Fibroblast of lung (primary cell): ENCODE results near the gene HNRNPU. TPM values are rescaled to one million over a fixed set of nuclear protein-coding genes. Genes with fewer than 3 reads are reported as not detected.

Experiments
- DNase-seq, 2 donors: peaks; one replicate each; pipeline versions ENCODE4 v3.0.0 to v3.0.0-alpha.2; 2010; ENCODE audit warnings: low read depth in 2 of 2
- H2AFZ ChIP-seq: 2 replicates; pipeline ENCODE4 v1.5.1; 2012; ENCODE audit warnings: low read length, control low read depth, inconsistent platforms
- H3K27ac ChIP-seq: 2 replicates; pipeline ENCODE4 v1.5.1; 2011; ENCODE audit warnings: low read length, control low read depth; ENCODE audit not compliant: insufficient read depth
- H3K27me3 ChIP-seq: 2 replicates; pipeline ENCODE4 v1.5.1; 2011; ENCODE audit warnings: mild to moderate bottlenecking, low read length; ENCODE audit not compliant: control insufficient read depth, insufficient read depth
- H3K36me3 ChIP-seq: 2 replicates; pipeline ENCODE4 v1.5.1; 2011; ENCODE audit warnings: low read length; ENCODE audit not compliant: control insufficient read depth, insufficient read depth
- H3K4me1 ChIP-seq: 2 replicates; pipeline ENCODE4 v1.5.1; 2011; ENCODE audit warnings: low read length; ENCODE audit not compliant: control insufficient read depth, insufficient read depth; ENCODE audit errors: extremely low read depth
- H3K4me2 ChIP-seq: 2 replicates; pipeline ENCODE4 v1.5.1; 2011; ENCODE audit warnings: low read length, control low read depth; ENCODE audit not compliant: insufficient read depth; ENCODE audit errors: extremely low read depth
- H3K4me3 ChIP-seq, 4 experiments: fragments of 200-600 bp in 1 of 4; sonication (generic) in 1 of 4; replicated peaks in 1 of 4; 2 replicates each; pipeline ENCODE4 v1.5.1; 2011 to 2016; ENCODE audit warnings: low read length in 4 of 4, low read depth in 3 of 4, mild to moderate bottlenecking in 3 of 4, control low read depth in 2 of 4, inconsistent platforms in 1 of 4, mixed read lengths in 1 of 4; ENCODE audit not compliant: insufficient read depth in 1 of 4; ENCODE audit errors: control extremely low read depth in 1 of 4
- H3K79me2 ChIP-seq: 2 replicates; pipeline ENCODE4 v1.5.1; 2012; ENCODE audit warnings: mild to moderate bottlenecking, low read length, inconsistent platforms; ENCODE audit not compliant: control insufficient read depth, insufficient read depth
- H3K9ac ChIP-seq: 2 replicates; pipeline ENCODE4 v1.5.1; 2011; ENCODE audit warnings: mild to moderate bottlenecking, low read length, control low read depth; ENCODE audit not compliant: insufficient read depth
- H3K9me3 ChIP-seq: 2 replicates; pipeline ENCODE4 v1.5.1; 2012; ENCODE audit warnings: low read depth, low read length; ENCODE audit not compliant: control insufficient read depth, insufficient read depth
- H4K20me1 ChIP-seq: 2 replicates; pipeline ENCODE4 v1.5.1; 2011; ENCODE audit warnings: low read length; ENCODE audit not compliant: control insufficient read depth, insufficient read depth; ENCODE audit errors: extremely low read depth
- EZH2 ChIP-seq: IDR thresholded peaks from 2 replicates; pipeline ENCODE4 v1.5.1; 2012; ENCODE audit warnings: low read length, control low read depth, mild to moderate bottlenecking; ENCODE audit errors: missing control alignments
- polyA plus RNA-seq, 2 donors: library from polyadenylated mRNA; depleted of rRNA in 1 of 2; stranded (reverse) in 1 of 2; unstranded in 1 of 2; fragments of >200 nt; gene quantifications; 2 replicates each; pipeline ENCODE4 v1.2.1, GENCODE V29; 2011 to 2012; ENCODE audit warnings: missing spikeins in 1 of 2
- total RNA-seq: library from RNA; depleted of rRNA; stranded (reverse); fragments of >200 nt; gene quantifications from 2 replicates; pipeline ENCODE4 v1.2.1, GENCODE V29; 2014
- TF ChIP-seq, protein P1 (sequence below), 2 donors: IDR thresholded peaks in 1 of 2; conservative IDR thresholded peaks in 1 of 2; 1 replicate in 1 of 2; 2 replicates in 1 of 2; pipeline ENCODE4 v1.5.1; 2011 to 2012; ENCODE audit warnings: low read length in 2 of 2, control low read depth in 1 of 2, inconsistent platforms in 1 of 2, low read depth in 1 of 2, mild to moderate bottlenecking in 1 of 2

HNRNPU gene
- total and polyA plus RNA-seq, 2 donors (not counting 1 experiment from before 2014, with no cell fraction given) = 231 to 383 TPM

DNA sequence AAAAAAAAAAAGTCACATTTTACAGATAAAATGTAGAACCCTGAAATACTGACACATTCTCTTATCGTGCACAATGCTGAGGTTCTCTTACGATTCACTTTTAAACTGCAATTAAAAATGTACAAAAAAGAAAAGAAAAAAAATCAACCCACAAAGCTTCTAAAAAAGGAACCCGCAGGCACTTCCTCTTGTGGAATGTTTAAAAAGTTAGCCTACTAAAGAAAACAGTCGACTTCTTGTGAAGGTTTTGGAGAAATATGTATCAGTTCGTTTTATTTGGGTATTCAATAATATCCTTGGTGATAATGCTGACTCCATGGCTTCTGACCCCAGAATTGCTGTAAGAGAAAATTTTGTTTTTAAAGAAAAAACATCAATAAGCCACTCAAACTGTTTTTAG lies 10.2 kb downstream of the HNRNPU start:
- no peak for DNase-seq
- Histone ChIP-seq H3K36me3 (peaks cover 8% of the 10 kb centered on the region), H3K9me3 (no peaks in the 10 kb centered on the region), H3K9ac (no peak overlapping the region), H3K27ac (no peak overlapping the region), H2AFZ (no peak overlapping the region), H3K4me3 (no peak overlapping the region), H3K4me1 (no peaks in the 10 kb centered on the region), H4K20me1 (peaks cover under 1% of the 10 kb centered on the region), H3K27me3 (no peaks in the 10 kb centered on the region), H3K79me2 (peaks cover 67% of the 10 kb centered on the region), H3K4me2 (no peak overlapping the region)
- TF ChIP-seq, protein P1, sequence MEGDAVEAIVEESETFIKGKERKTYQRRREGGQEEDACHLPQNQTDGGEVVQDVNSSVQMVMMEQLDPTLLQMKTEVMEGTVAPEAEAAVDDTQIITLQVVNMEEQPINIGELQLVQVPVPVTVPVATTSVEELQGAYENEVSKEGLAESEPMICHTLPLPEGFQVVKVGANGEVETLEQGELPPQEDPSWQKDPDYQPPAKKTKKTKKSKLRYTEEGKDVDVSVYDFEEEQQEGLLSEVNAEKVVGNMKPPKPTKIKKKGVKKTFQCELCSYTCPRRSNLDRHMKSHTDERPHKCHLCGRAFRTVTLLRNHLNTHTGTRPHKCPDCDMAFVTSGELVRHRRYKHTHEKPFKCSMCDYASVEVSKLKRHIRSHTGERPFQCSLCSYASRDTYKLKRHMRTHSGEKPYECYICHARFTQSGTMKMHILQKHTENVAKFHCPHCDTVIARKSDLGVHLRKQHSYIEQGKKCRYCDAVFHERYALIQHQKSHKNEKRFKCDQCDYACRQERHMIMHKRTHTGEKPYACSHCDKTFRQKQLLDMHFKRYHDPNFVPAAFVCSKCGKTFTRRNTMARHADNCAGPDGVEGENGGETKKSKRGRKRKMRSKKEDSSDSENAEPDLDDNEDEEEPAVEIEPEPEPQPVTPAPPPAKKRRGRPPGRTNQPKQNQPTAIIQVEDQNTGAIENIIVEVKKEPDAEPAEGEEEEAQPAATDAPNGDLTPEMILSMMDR (conservative IDR thresholded peaks at IDR 0.05 in 1 of 2, IDR thresholded peaks at IDR 0.05 in 1 of 2; ENCODE audit: low read depth in 1 of 2, low read length in 2 of 2) = no peak
- no peak for TF ChIP-seq EZH2

DNA sequence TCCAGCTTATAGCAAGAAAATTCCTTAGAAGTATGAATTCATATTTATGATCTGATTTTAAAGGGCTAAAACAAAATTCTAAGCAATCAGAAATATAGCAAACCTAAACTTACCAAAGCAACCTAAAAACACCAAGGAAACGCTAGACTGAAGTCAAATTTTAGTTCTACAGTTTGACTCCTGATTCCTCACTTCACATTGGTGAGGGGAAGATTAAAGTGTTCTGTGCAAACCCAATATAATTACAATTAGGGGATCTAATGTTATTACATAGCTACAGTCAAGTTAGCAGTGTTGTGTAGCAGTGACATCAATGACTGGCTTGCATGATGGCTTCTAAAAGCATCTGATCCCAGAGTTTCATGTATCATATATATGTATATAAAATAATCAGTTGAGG lies 11.6 kb downstream of the HNRNPU start:
- Histone ChIP-seq H3K36me3 (peaks cover 11% of the 10 kb centered on the region), H2AFZ (no peak overlapping the region), H4K20me1 (no peaks in the 10 kb centered on the region), H3K27ac (no peak overlapping the region), H3K9me3 (no peaks in the 10 kb centered on the region), H3K27me3 (no peaks in the 10 kb centered on the region), H3K79me2 (peaks cover 53% of the 10 kb centered on the region), H3K4me3 (no peak overlapping the region), H3K9ac (no peak overlapping the region), H3K4me2 (no peak overlapping the region), H3K4me1 (no peaks in the 10 kb centered on the region)
- DNase-seq = no peak
- TF ChIP-seq, protein P1 (conservative IDR thresholded peaks at IDR 0.05 in 1 of 2, IDR thresholded peaks at IDR 0.05 in 1 of 2; ENCODE audit: low read depth in 1 of 2, low read length in 2 of 2) = no peak
- no peak for TF ChIP-seq EZH2

DNA sequence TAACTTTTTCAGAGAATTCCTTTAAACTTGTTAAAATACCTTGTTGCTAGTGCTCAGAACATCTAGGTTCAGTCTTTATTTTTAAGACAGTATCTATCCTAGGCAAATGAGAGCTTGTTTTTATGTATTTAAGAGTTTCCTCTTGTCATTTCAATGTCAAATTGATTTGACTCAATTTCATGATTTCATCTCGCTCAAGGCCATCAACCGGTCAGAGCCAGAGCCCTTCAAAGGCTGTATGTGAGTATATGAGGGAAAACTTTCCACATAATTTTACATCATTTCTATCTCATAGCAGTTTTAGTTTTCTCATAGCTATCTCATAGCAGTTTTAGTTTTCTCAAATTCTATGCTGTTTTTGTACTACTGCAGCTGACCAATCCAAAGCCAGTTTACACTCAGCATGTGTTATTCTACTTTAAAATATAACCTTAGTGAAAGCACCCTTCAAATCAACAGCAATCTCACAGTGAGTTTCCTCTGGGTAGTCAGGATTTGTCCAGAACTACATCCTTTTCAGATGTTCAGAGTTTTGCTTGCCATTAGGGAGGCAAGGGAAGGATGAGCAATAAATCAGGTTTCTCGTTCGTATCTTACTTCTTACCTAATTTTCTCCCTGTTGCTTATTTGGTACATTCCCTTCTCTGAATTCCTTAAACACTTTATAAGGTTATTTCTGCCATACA lies 12.7 kb downstream of the HNRNPU start:
- no peaks in the 10 kb centered on the region for H3K9me3 ChIP-seq
- TF ChIP-seq, protein P1 (conservative IDR thresholded peaks at IDR 0.05 in 1 of 2, IDR thresholded peaks at IDR 0.05 in 1 of 2; ENCODE audit: low read depth in 1 of 2, low read length in 2 of 2) = no peak
- TF ChIP-seq EZH2 = no peak

More for the DNA sequence above, 12.7 kb downstream of the HNRNPU start:
- no peaks in the 10 kb centered on the region for H3K4me1 ChIP-seq
- DNase-seq = no peak
- H4K20me1 ChIP-seq = no peaks in the 10 kb centered on the region
- H3K36me3 ChIP-seq = peaks cover 11% of the 10 kb centered on the region
- H3K27me3 ChIP-seq = no peaks in the 10 kb centered on the region
- peaks cover 46% of the 10 kb centered on the region for H3K79me2 ChIP-seq
- H3K9ac ChIP-seq = no peak overlapping the region
- no peak overlapping the region for H3K4me3 ChIP-seq
- H3K4me2 ChIP-seq = no peak overlapping the region
- no peak overlapping the region for H3K27ac ChIP-seq
- H2AFZ ChIP-seq = no peak overlapping the region
